GM12875 (cell line): ENCODE data around the gene KIAA0753.
"Not testable (repeated sequence)": the region's sequence is repeated elsewhere in the genome, so short reads cannot be mapped to it uniquely, and the experiment has no call there.

Experiments
- H3K4me3 ChIP-seq: one replicate; pipeline ENCODE4 v1.5.1; 2011; ENCODE audit warnings: low read depth, low read length, control low read depth
- CTCF ChIP-seq: IDR thresholded peaks from 2 replicates; pipeline ENCODE4 v1.5.1; 2011; ENCODE audit warnings: low read depth, mild to moderate bottlenecking, control low read depth, inconsistent platforms, low read length, moderate library complexity, borderline replicate concordance; ENCODE audit not compliant: insufficient read depth

The KIAA0753 gene

GRCh38 chr17:6575596-6575988 is 64.9 kb downstream of the KIAA0753 start:
- TF ChIP-seq CTCF = no peak
- H3K4me3 ChIP-seq = no peak overlapping the region

- H3K4me3 ChIP-seq = no peak overlapping the region
- TF ChIP-seq CTCF = no peak
These were observed 65.6 kb downstream of the KIAA0753 start for GRCh38 chr17:6574687-6575595.

- H3K4me3 ChIP-seq = no peak overlapping the region
- no peak for TF ChIP-seq CTCF
These were observed 66.4 kb downstream of the KIAA0753 start for GRCh38 chr17:6573982-6574686.

GRCh38 chr17:6573495-6573894 is 67.0 kb downstream of the KIAA0753 start:
- not testable (repeated sequence) for H3K4me3 ChIP-seq

- no peak for TF ChIP-seq CTCF
- H3K4me3 ChIP-seq = no peak overlapping the region
These were observed 67.5 kb downstream of the KIAA0753 start for GRCh38 chr17:6572972-6573370.

- H3K4me3 ChIP-seq = no peak overlapping the region
- TF ChIP-seq CTCF = no peak
These were observed 69.1 kb downstream of the KIAA0753 start for GRCh38 chr17:6571452-6571781.

GRCh38 chr17:6570731-6571451 is 69.6 kb downstream of the KIAA0753 start:
- TF ChIP-seq CTCF = no peak
- H3K4me3 ChIP-seq = no peak overlapping the region
